ENCODE data around the gene CCL28.
"Not testable (repeated sequence)": the region's sequence is repeated elsewhere in the genome, so short reads cannot be mapped to it uniquely, and the experiment has no call there.

CCL28 gene

GRCh38 chr5:43412156-43412555, at the start of gene CCL28:
CCL28 (minus strand) TSS chr5:43412391; CDS start chr5:43412316, 75 bp downstream.
- no peak for DNase-seq (ENCODE audit: low read depth)

GRCh38 chr5:43461066-43461465, 48.9 kb upstream of the CCL28 start:
- no peak for DNase-seq (ENCODE audit: low read depth)

- DNase-seq (ENCODE audit: low read depth) = no peak
These were observed 44.4 kb upstream of the CCL28 start for GRCh38 chr5:43456556-43456955.

GRCh38 chr5:43441575-43441974, 29.4 kb upstream of the CCL28 start:
- DNase-seq (ENCODE audit: low read depth) = not testable (repeated sequence)

GRCh38 chr5:43437062-43437660, 25.0 kb upstream of the CCL28 start:
- DNase-seq (ENCODE audit: low read depth) = no peak

- DNase-seq (ENCODE audit: low read depth) = no peak
These were observed 21.2 kb upstream of the CCL28 start for GRCh38 chr5:43433382-43433781.

- no peak for DNase-seq (ENCODE audit: low read depth)
These were observed 20.5 kb upstream of the CCL28 start for GRCh38 chr5:43432486-43433375.

GRCh38 chr5:43429706-43430105, 17.5 kb upstream of the CCL28 start:
- no peak for DNase-seq (ENCODE audit: low read depth)

- no peak for DNase-seq (ENCODE audit: low read depth)
These were observed 16.8 kb upstream of the CCL28 start for GRCh38 chr5:43429016-43429415.

- DNase-seq (ENCODE audit: low read depth) = no peak
These were observed 15.1 kb upstream of the CCL28 start for GRCh38 chr5:43427306-43427705.

GRCh38 chr5:43425983-43426382, 13.8 kb upstream of the CCL28 start:
- no peak for DNase-seq (ENCODE audit: low read depth)

GRCh38 chr5:43423086-43423485, 10.9 kb upstream of the CCL28 start:
- not testable (repeated sequence) for DNase-seq (ENCODE audit: low read depth)

GRCh38 chr5:43422143-43422542, 10.0 kb upstream of the CCL28 start:
- DNase-seq (ENCODE audit: low read depth) = no peak

- no peak for DNase-seq (ENCODE audit: low read depth)
These were observed 9.4 kb upstream of the CCL28 start for GRCh38 chr5:43421450-43422133.

- DNase-seq (ENCODE audit: low read depth) = no peak
These were observed 8.1 kb upstream of the CCL28 start for GRCh38 chr5:43420241-43420640.

- DNase-seq (ENCODE audit: low read depth) = no peak
These were observed 6.4 kb upstream of the CCL28 start for GRCh38 chr5:43418561-43418960.

GRCh38 chr5:43416803-43417394, 4.7 kb upstream of the CCL28 start:
- DNase-seq (ENCODE audit: low read depth) = no peak

GRCh38 chr5:43415935-43416802, 4.0 kb upstream of the CCL28 start:
- no peak for DNase-seq (ENCODE audit: low read depth)

GRCh38 chr5:43413966-43414365, 1.8 kb upstream of the CCL28 start:
- DNase-seq (ENCODE audit: low read depth) = no peak

- no peak for DNase-seq (ENCODE audit: low read depth)
These were observed 453 bp upstream of the CCL28 start for GRCh38 chr5:43412644-43413043.

GRCh38 chr5:43411495-43411894, 696 bp downstream of the CCL28 start:
- DNase-seq (ENCODE audit: low read depth) = no peak

GRCh38 chr5:43410414-43410813, 1.8 kb downstream of the CCL28 start:
- DNase-seq (ENCODE audit: low read depth) = no peak

Measured in stimulated activated CD8-positive, alpha-beta memory T cell treated with anti-CD3 and anti-CD28 coated beads, Interleukin-15, amount 100 ng/mL, for 24 hours (primary cell).